ENCODE results near the gene MST1R.

MST1R gene

GRCh38 chr3:49900491-49901153 is 3.1 kb downstream of the MST1R start:
- Histone ChIP-seq H3K9me3 (ENCODE audit: severe bottlenecking) (no peaks in the 10 kb centered on the region), H3K27ac (no peak overlapping the region), H3K27me3 (ENCODE audit: insufficient read depth, low read depth, severe bottlenecking) (no peaks in the 10 kb centered on the region), H3K4me3 (ENCODE audit: low read depth, low read length) (no peak overlapping the region), H3K36me3 (no peaks in the 10 kb centered on the region)
- DNase-seq = no peak
- no peak for TF ChIP-seq CTCF (IDR thresholded peaks at IDR 0.05; ENCODE audit: low read depth, low read length)

GRCh38 chr3:49899815-49900214 is 3.9 kb downstream of the MST1R start:
- peak; percentile 63 for DNase-seq
- no peaks in the 10 kb centered on the region for H3K27me3 ChIP-seq (ENCODE audit: insufficient read depth, low read depth, severe bottlenecking)
- no peaks in the 10 kb centered on the region for H3K36me3 ChIP-seq
- H3K9me3 ChIP-seq (ENCODE audit: severe bottlenecking) = no peaks in the 10 kb centered on the region
- no peak overlapping the region for H3K4me3 ChIP-seq (ENCODE audit: low read depth, low read length)
- no peak overlapping the region for H3K27ac ChIP-seq
- peak; percentile 83 for TF ChIP-seq CTCF (IDR thresholded peaks at IDR 0.05; ENCODE audit: low read depth, low read length)

GRCh38 chr3:49898991-49899390 is 4.7 kb downstream of the MST1R start:
- TF ChIP-seq CTCF (IDR thresholded peaks at IDR 0.05; ENCODE audit: low read depth, low read length) = peak; percentile 36
- no peak overlapping the region for H3K4me3 ChIP-seq (ENCODE audit: low read depth, low read length)
- no peaks in the 10 kb centered on the region for H3K9me3 ChIP-seq (ENCODE audit: severe bottlenecking)
- no peaks in the 10 kb centered on the region for H3K27me3 ChIP-seq (ENCODE audit: insufficient read depth, low read depth, severe bottlenecking)
- no peak overlapping the region for H3K27ac ChIP-seq
- H3K36me3 ChIP-seq = no peaks in the 10 kb centered on the region
- DNase-seq = no peak

GRCh38 chr3:49896345-49896744 is 7.3 kb downstream of the MST1R start:
- DNase-seq = no peak
- Histone ChIP-seq H3K9me3 (ENCODE audit: severe bottlenecking) (no peaks in the 10 kb centered on the region), H3K4me3 (ENCODE audit: low read depth, low read length) (no peak overlapping the region), H3K36me3 (no peaks in the 10 kb centered on the region), H3K27ac (no peak overlapping the region), H3K27me3 (ENCODE audit: insufficient read depth, low read depth, severe bottlenecking) (no peaks in the 10 kb centered on the region)
- no peak for TF ChIP-seq CTCF (IDR thresholded peaks at IDR 0.05; ENCODE audit: low read depth, low read length)

- H3K27me3 ChIP-seq (ENCODE audit: insufficient read depth, low read depth, severe bottlenecking) = no peaks in the 10 kb centered on the region
- H3K27ac ChIP-seq = no peak overlapping the region
Observed at GRCh38 chr3:49895791-49896190, 7.9 kb downstream of the MST1R start.

More at GRCh38 chr3:49895791-49896190, 7.9 kb downstream of the MST1R start:
- Histone ChIP-seq H3K36me3 (no peaks in the 10 kb centered on the region), H3K9me3 (ENCODE audit: severe bottlenecking) (no peaks in the 10 kb centered on the region), H3K4me3 (ENCODE audit: low read depth, low read length) (no peak overlapping the region)
- TF ChIP-seq CTCF (IDR thresholded peaks at IDR 0.05; ENCODE audit: low read depth, low read length) = no peak
- no peak for DNase-seq
